SHP77 treated with DMSO at 0.1 percent for 48 hours (cell line): ENCODE results near the gene BCAP31.
A peak's percentile ranks its signal among the peaks of the same experiment; 100 is the strongest.

Experiments
- DNase-seq: peaks from one replicate; lab custom pipeline; 2025; lab: John Stamatoyannopoulos, UW

BCAP31 gene

DNA sequence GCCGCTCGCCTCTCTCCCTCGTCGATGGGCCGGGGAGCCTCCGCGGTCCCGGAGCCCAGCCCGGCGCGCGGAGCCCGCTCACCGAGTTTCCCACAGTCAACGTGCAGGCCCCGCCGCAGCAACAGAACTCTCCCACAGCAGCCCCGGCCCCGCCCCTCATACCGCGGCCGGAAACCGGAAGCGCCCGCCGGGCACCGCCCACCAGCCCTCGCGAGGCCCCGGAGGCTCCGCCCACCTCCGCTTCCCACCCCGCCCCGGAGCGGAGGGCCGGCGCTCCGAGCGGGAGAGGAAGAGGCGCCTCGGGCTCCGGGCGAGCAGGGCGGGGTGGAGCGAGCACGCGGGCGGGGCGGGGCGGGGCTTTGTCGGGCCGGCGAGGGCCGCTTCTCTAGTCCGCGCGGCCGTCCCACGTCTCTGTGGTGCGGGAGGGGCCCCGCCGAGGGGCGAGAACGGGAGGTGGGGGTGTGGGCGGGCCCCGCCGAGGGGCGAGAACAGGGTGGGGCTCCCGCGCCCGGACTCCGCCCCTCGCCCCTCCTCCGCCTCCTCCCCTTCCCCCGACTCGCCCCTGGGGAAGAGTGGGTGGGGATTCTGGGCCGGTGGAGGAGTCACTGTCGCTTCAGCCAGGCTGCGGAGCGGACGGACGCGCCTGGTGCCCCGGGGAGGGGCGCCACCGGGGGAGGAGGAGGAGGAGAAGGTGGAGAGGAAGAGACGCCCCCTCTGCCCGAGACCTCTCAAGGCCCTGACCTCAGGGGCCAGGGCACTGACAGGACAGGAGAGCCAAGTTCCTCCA is at the start of gene BCAP31, which contains the start of gene ABCD1:
TSS of gene BCAP31 (minus strand) at position 136 of the 787 bp plus-strand sequence. CDS start 1,143 bp downstream, outside the sequence.
TSS of gene ABCD1 (plus strand) at position 605 of the 787 bp plus-strand sequence. CDS start 411 bp downstream, outside the sequence.
- DNase-seq = peak; percentile 25

- no peak for DNase-seq
These were observed 49.0 kb upstream of the BCAP31 start for GRCh38 chrX:153773218-153773611.

DNA sequence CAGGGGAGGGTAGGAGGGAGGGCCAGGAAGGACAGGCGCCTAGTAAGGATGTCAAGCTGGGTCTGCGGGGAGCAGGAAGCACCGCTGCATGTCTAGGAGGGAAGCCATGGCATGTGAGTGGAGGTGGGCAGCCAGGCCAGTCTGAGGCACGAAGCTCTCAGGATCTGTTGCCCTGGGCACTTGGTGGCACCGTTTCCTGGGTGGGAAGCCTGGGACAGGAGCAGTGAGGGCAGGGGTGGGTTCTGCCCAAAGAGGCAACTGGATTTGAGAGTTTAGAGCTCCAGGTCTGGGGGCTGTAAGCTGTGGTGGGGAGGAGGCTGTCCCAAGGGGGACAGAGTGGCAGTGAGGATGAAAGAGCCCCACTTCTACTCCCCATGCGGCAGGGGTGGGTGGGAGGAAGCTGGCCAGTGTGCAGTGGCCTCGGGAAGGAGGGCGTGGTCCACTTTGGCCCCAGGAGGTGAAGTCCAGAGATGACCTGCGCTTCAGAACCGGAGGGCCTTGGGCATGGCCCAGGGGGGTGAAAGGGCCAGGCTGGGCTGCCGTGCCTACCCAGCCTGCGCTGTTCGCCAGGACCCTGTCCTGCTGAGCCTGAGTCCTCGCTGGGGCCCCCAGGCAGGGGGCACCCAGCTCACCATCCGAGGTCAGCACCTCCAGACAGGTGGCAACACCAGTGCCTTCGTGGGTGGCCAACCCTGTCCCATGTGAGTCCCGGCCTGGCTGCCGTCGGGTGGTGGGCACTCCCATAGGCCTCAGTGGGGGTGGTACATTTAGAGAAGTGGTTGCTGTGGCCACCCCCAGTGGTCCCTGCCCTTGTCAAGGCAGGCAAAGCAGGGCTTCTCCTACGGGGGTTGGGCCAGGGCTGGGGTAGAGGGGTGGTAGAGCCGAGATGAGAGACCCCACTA is 48.4 kb upstream of the BCAP31 start:
- no peak for DNase-seq

DNA sequence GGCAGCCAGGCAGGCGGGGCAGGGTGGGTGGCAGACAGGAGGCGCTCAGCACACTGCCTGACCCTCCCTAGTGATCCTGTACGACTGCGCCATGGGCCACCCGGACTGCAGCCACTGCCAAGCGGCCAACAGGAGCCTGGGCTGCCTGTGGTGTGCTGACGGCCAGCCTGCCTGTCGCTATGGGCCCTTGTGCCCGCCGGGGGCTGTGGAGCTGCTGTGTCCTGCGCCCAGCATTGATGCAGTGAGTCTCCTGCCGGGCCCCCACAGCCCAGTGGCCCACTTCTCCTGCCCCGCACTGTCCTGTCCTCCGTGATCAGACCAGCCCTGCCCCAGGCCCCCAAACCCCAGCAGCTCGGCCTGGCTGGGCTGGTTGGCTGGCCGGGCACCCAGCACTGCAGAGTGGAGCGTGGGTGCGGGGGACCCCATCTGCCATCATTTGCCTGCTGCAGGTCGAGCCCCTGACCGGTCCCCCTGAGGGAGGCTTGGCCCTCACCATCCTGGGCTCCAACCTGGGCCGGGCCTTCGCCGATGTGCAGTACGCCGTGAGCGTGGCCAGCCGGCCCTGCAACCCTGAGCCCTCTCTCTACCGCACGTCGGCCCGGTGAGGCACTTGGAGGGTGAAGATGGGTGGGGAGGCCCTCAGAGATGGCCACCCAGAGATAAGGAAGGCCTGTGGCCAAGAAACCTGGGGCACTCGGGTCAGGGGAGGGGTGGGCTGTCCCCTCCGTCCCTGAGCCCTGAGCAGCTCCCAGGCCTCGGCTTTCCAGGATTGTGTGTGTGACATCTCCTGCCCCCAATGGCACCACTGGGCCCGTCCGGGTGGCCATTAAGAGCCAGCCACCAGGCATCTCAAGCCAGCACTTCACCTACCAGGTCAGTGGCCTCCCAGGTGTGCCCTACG is 47.5 kb upstream of the BCAP31 start:
- no peak for DNase-seq

- DNase-seq = no peak
These were observed 46.6 kb upstream of the BCAP31 start for GRCh38 chrX:153770601-153771414.

DNA sequence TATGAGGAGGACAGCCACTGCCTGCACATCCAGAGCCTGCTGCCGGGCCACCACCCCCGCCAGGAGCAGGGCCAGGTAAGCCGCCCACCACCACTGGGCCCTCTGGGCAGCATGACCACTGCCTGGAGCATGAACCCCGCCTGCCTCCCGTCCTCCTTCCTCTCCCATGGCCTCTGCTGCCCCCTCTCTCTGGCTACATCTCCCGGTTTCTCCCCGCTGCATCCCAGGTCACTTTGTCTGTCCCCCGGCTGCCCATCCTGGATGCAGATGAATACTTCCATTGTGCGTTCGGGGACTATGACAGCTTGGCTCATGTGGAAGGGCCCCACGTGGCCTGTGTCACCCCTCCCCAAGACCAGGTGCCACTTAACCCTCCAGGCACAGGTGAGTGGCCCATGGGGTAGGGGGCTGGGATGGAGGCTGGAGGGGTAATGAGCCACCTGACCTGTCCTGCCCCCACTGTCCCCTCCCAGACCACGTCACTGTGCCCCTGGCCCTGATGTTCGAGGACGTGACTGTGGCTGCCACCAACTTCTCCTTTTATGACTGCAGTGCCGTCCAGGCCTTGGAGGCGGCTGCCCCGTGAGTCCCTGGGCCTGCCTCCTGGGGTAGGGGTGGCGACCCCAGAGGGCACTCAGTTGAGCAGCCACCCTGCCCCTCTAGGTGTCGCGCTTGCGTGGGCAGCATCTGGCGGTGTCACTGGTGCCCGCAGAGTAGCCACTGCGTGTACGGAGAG is 45.8 kb upstream of the BCAP31 start:
- DNase-seq = no peak

- DNase-seq = no peak
These were observed 45.1 kb upstream of the BCAP31 start for GRCh38 chrX:153769158-153769864.

DNA sequence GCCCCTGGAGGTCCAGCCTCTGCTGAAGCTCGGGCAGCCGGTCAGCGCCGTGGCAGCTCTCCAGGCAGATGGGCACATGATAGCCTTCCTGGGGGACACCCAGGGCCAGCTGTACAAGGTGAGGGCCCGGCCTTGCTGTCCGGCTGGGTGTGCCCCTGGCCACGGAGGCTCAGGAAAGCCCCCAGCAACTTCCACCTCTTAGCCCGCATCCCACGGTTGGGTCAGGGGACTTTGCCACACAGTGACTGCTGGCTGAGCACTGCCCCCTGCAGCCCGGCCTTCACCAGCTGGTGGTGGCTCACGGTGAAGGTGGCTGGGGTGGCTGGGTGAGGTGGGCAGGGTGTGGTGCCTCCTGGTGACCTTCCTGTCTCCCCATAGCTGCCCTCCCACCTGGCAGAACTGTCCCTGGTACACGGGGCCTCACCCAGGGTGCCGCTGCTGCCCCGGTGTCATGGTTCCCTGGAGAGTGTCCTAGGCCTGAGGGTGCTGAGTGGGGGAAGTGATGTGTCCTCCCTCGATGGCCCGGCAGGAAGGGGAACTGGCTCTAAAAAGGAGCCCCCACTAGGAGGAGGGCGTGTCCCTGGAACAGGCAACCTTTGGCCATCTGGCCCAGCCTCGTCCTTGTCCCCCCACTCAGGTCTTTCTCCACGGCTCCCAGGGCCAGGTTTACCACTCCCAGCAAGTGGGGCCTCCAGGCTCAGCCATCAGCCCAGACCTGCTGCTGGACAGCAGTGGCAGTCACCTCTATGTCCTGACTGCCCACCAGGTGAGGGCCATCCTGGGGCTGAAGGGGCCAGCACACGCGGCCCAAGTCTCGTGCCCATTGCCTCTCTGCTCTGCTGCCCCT is 44.3 kb upstream of the BCAP31 start:
- no peak for DNase-seq

GRCh38 chrX:153767674-153768055 is 43.5 kb upstream of the BCAP31 start:
- no peak for DNase-seq

DNA sequence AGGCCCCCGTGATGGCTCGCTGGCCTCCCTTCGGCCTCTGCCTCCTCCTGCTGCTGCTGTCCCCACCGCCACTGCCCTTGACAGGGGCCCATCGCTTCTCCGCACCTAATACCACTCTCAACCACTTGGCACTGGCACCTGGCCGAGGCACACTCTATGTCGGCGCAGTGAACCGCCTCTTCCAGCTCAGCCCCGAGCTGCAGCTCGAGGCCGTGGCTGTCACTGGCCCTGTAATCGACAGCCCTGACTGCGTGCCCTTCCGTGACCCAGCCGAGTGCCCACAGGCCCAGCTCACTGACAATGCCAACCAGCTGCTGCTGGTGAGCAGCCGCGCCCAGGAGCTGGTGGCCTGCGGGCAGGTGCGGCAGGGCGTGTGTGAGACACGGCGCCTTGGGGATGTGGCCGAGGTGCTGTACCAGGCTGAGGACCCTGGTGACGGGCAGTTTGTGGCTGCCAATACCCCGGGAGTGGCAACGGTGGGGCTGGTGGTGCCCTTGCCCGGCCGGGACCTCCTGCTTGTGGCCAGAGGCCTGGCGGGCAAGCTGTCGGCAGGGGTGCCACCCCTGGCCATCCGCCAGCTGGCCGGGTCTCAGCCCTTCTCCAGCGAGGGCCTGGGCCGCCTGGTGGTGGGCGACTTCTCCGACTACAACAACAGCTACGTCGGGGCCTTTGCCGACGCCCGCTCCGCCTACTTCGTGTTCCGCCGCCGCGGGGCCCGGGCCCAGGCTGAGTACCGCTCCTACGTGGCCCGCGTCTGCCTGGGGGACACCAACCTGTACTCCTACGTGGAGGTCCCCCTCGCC is 42.9 kb upstream of the BCAP31 start:
- DNase-seq = no peak

GRCh38 chrX:153766098-153766817 is 42.1 kb upstream of the BCAP31 start:
- no peak for DNase-seq

- no peak for DNase-seq
These were observed 41.2 kb upstream of the BCAP31 start for GRCh38 chrX:153765138-153766079.

DNA sequence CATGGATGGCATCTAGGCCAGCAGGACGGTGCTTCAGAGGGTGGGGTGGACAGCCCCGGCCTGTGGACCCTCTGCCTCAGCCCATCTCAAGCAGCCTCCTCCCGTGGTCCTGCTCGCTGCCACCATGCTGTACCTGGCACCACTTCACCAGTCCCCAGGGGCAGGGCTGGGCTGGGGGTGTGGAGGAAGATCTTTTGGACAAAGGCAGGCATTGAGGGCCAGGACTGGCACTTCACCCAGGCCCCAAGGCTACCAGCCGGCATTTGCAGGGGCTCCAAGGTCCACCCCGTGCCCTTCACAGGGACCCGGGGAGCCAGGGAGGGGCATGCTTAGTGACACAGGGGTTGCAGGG is 40.6 kb upstream of the BCAP31 start:
- DNase-seq = no peak

DNA sequence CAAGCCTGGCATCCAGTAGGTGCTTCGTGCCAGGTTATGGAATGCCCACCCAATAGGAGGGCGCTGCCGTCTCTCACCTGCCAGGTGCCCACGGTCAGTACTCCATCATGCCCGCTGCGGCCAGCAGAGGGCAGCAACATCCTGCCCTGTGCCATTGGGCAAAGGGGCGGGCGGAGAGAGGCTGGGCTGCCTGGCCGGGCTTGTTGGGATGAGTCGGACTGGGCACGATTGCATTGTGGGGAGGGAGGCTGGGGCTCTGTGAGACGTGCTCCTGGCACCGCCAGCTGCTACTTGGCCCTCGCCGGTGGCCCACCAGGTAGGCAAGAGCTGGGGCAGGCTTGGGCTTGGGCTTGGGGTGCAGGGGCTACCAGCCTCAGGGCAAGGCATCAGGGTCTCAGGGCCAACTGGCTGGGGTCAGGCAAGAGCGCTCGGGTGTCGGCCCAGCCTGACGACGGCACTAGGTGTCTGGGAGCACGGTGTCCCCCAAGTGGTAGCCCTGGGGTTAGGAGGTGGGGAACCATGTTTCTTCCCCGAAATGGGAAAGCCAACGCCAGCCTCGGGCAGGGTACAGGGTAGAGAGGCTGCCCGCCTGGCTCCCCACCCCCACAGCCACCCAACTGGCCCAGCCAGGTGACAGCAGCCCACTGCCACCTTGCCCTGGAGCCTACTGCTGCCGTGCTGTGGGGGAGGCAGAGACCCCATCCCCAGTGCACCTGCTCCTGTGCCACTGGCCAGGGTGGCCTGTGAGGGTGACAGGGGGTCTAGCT is 40.0 kb upstream of the BCAP31 start, which contains the start of gene PLXNB3:
TSS of gene PLXNB3 (plus strand) at position 261 of the 767 bp plus-strand sequence. CDS start 1,287 bp downstream, outside the sequence.
- DNase-seq = no peak

GRCh38 chrX:153763298-153763932 is 39.2 kb upstream of the BCAP31 start:
- DNase-seq = no peak
